Panc1 (cell line): ENCODE data around the gene ERN1. TPM values are rescaled to one million over a fixed set of nuclear protein-coding genes. Genes with fewer than 3 reads are reported as not detected.

Experiments used
- ATAC-seq: fragments of 200-7000 bp; cut with Tn5 transposase; 2 replicates; pipeline ENCODE4 v1.9.1; 2020; ENCODE audit warnings: mild to moderate bottlenecking, moderate library complexity
- BruUV-seq: library from RNA; stranded (reverse); fragments of 400-500 nt; replicated peaks from 2 replicates; lab custom pipeline; 2021; lab: Mats Ljungman, UMichigan
- CTCF ChIA-PET: fragments of 300-600 bp; sonication (Branson Sonifier 250); formaldehyde crosslinking; loops from one replicate; lab custom pipeline; 2022; ENCODE audit warnings: antibody characterized with exemption; lab: Charles Lee
- POLR2A ChIA-PET: fragments of 300-600 bp; sonication (Branson Sonifier 250); formaldehyde crosslinking; loops from one replicate; lab custom pipeline; 2022; ENCODE audit warnings: antibody characterized with exemption; lab: Charles Lee
- DNase-seq: peaks from one replicate; pipeline ENCODE4 v3.0.0-alpha.2; 2010; ENCODE audit warnings: low read depth, low spot score
- H3K27ac ChIP-seq: 2 replicates; pipeline ENCODE4 v1.5.1; 2011; ENCODE audit warnings: mild to moderate bottlenecking, low read length, inconsistent platforms
- H3K27me3 ChIP-seq: fragments of 200-500 bp; sonication (Bioruptor generic); 2 replicates; pipeline ENCODE4 v1.6.0; 2014; ENCODE audit warnings: low read length, inconsistent platforms; ENCODE audit not compliant: control insufficient read depth, insufficient read depth
- H3K36me3 ChIP-seq: fragments of 200-500 bp; sonication (Bioruptor generic); 2 replicates; pipeline ENCODE4 v1.5.1; 2014; ENCODE audit warnings: inconsistent platforms, mild to moderate bottlenecking, low read length, moderate library complexity; ENCODE audit not compliant: control insufficient read depth, insufficient read depth
- H3K4me1 ChIP-seq: 2 replicates; pipeline ENCODE4 v1.5.1; 2011; ENCODE audit warnings: inconsistent platforms, mild to moderate bottlenecking, low read length, moderate library complexity; ENCODE audit not compliant: control insufficient read depth, insufficient read depth
- H3K4me3 ChIP-seq, 2 experiments: 2 replicates each; pipeline ENCODE4 v1.5.1; 2011 to 2012; ENCODE audit warnings: low read depth in 2 of 2, low read length in 2 of 2, mild to moderate bottlenecking in 2 of 2, inconsistent platforms in 1 of 2, moderate library complexity in 1 of 2
- H3K9me3 ChIP-seq: fragments of 200-500 bp; sonication (Bioruptor generic); 2 replicates; pipeline ENCODE4 v1.5.1; 2014; ENCODE audit warnings: low read depth, mild to moderate bottlenecking, inconsistent platforms, low read length, moderate library complexity; ENCODE audit not compliant: control insufficient read depth, insufficient read depth
- CTCF ChIP-seq: fragments of 450-650 bp; IDR thresholded peaks from 2 replicates; pipeline ENCODE4 v1.5.1; 2017; ENCODE audit warnings: mild to moderate bottlenecking
- POLR2AphosphoS5 ChIP-seq: IDR thresholded peaks from 2 replicates; pipeline ENCODE4 v1.6.1; 2012; ENCODE audit warnings: mild to moderate bottlenecking, low read depth, low read length, moderate library complexity
- REST ChIP-seq, 2 experiments: IDR thresholded peaks; 2 replicates each; pipeline ENCODE4 v1.6.1; 2011 to 2012; ENCODE audit warnings: low read depth in 2 of 2, control low read depth in 1 of 2, low read length in 1 of 2, mild to moderate bottlenecking in 1 of 2, moderate library complexity in 1 of 2; ENCODE audit not compliant: insufficient read depth in 1 of 2
- SIN3A ChIP-seq: IDR thresholded peaks from 2 replicates; pipeline ENCODE4 v1.6.1; 2012; ENCODE audit warnings: low read depth, mild to moderate bottlenecking, low read length, moderate library complexity, borderline replicate concordance; ENCODE audit not compliant: insufficient read depth
- TCF7L2 ChIP-seq: IDR thresholded peaks from 2 replicates; pipeline ENCODE4 v1.6.1; 2011; ENCODE audit warnings: mild to moderate bottlenecking, low read depth, low read length, inconsistent platforms
- in situ Hi-C: cut with HindIII; loops from 2 replicates; pipeline ENCODE4 v1.10.0; 2016; ENCODE audit warnings: low sequenced_read_pairs, low pct_unique_long_range_greater_than_20kb
- intact Hi-C: fragments of 100-400 bp; cut with micrococcal nuclease; formaldehyde crosslinking; loops from one replicate; pipeline ENCODE4 v1.10.0; 2022; ENCODE audit not compliant: unreplicated experiment
- total RNA-seq: library from RNA; stranded (reverse); gene quantifications from one replicate; pipeline ENCODE4 v1.2.1, GENCODE V29; 2021; ENCODE audit not compliant: unreplicated experiment

ERN1 gene
- total RNA-seq, 1 experiment from 2014 or later, result 12.1 TPM

- H3K27ac ChIP-seq, result no peak overlapping the region
- intact Hi-C loops, result no loop called here
Observed at GRCh38 chr17:64087252-64088005, 42.5 kb downstream of the ERN1 start.

GRCh38 chr17:64085650-64086005, 44.3 kb downstream of the ERN1 start:
- Histone ChIP-seq H3K36me3 (no peaks in the 10 kb centered on the region), H3K9me3 (no peaks in the 10 kb centered on the region), H3K4me3 (no peak overlapping the region), H3K4me1 (peaks cover 28% of the 10 kb centered on the region), H3K27me3 (no peaks in the 10 kb centered on the region), H3K27ac (no peak overlapping the region)
- ChIA-PET CTCF (interaction anchor here (0.5 kb wide), 1 partner anchor 57 kb away, joined by 5 read pairs; no protein-coding TSS in a partner anchor), POLR2A (no interaction called here)
- DNase-seq (no peak), ATAC-seq (no peak)
- in situ Hi-C loops (no loop called here), intact Hi-C loops (no loop called here)
- TF ChIP-seq REST (IDR thresholded peaks at IDR 0.05; ENCODE audit: insufficient read depth in 1 of 2, low read depth in 2 of 2, low read length in 1 of 2) (no peak), SIN3A (no peak), TCF7L2 (no peak), CTCF (no peak), POLR2AphosphoS5 (no peak)
- BruUV-seq, result no TSS peak

More at GRCh38 chr17:64087252-64088005, 42.5 kb downstream of the ERN1 start:
- ATAC-seq, result no peak
- peaks cover 17% of the 10 kb centered on the region for H3K4me1 ChIP-seq
- no TSS peak for BruUV-seq
- in situ Hi-C loops, result no loop called here
- no peaks in the 10 kb centered on the region for H3K27me3 ChIP-seq
- H3K9me3 ChIP-seq, result no peaks in the 10 kb centered on the region
- POLR2A ChIA-PET, result no interaction called here
- CTCF ChIA-PET, result interaction anchor here (0.6 kb wide), 1 partner anchor 59 kb away, joined by 3 read pairs; no protein-coding TSS in a partner anchor
- no peak for DNase-seq
- H3K36me3 ChIP-seq, result no peaks in the 10 kb centered on the region
- TF ChIP-seq SIN3A, result no peak
- H3K4me3 ChIP-seq, result no peak overlapping the region
